HG02840 (cell line): ENCODE results near the gene NOP16.

Source experiments
- ATAC-seq: cut with Tn5 transposase; IDR thresholded peaks from one replicate; pipeline ENCODE4 v1.9.1; 2021; ENCODE audit warnings: mild to moderate bottlenecking, moderate library complexity, moderate number of reproducible peaks; ENCODE audit not compliant: unreplicated experiment, low FRiP score

Gene NOP16

GRCh38 chr5:176388444-176389134 is at the start of gene NOP16, which contains the start of gene HIGD2A:
TSS of gene NOP16 (minus strand) at chr5:176388598. CDS start at chr5:176388539, 59 bp downstream.
TSS of gene HIGD2A (plus strand) at chr5:176388751. CDS start at chr5:176388820, 69 bp downstream.
- peak; percentile 87 for ATAC-seq

GRCh38 chr5:176436656-176437055 is 48.3 kb upstream of the NOP16 start:
- no peak for ATAC-seq

- ATAC-seq = no peak
Observed at GRCh38 chr5:176432707-176433106, 44.3 kb upstream of the NOP16 start.

- no peak for ATAC-seq
Observed at GRCh38 chr5:176429972-176430371, 41.6 kb upstream of the NOP16 start.

GRCh38 chr5:176427971-176428370 is 39.6 kb upstream of the NOP16 start:
- no peak for ATAC-seq

GRCh38 chr5:176426876-176427275 is 38.5 kb upstream of the NOP16 start:
- ATAC-seq = no peak

- no peak for ATAC-seq
Observed at GRCh38 chr5:176425791-176426190, 37.4 kb upstream of the NOP16 start.

- ATAC-seq = no peak
Observed at GRCh38 chr5:176425138-176425537, 36.7 kb upstream of the NOP16 start.

GRCh38 chr5:176424181-176424580 is 35.8 kb upstream of the NOP16 start:
- no peak for ATAC-seq

- ATAC-seq = no peak
Observed at GRCh38 chr5:176420972-176421544, 32.7 kb upstream of the NOP16 start.

- no peak for ATAC-seq
Observed at GRCh38 chr5:176420086-176420485, 31.7 kb upstream of the NOP16 start.

GRCh38 chr5:176418251-176418650 is 29.9 kb upstream of the NOP16 start:
- ATAC-seq = no peak

GRCh38 chr5:176416965-176417364 is 28.6 kb upstream of the NOP16 start:
- no peak for ATAC-seq

- peak; percentile 89 for ATAC-seq
Observed at GRCh38 chr5:176415952-176416924, 27.8 kb upstream of the NOP16 start, which contains the start of gene CLTB. TSS of gene CLTB (minus strand) at chr5:176416539. CDS start at chr5:176416363, 176 bp downstream.

- ATAC-seq = no peak
Observed at GRCh38 chr5:176415240-176415951, 27.0 kb upstream of the NOP16 start.

- no peak for ATAC-seq
Observed at GRCh38 chr5:176414704-176415103, 26.3 kb upstream of the NOP16 start.

GRCh38 chr5:176413709-176414191 is 25.4 kb upstream of the NOP16 start:
- ATAC-seq = no peak

- no peak for ATAC-seq
Observed at GRCh38 chr5:176413255-176413565, 24.8 kb upstream of the NOP16 start.

GRCh38 chr5:176412517-176413254 is 24.3 kb upstream of the NOP16 start:
- ATAC-seq = no peak
